HepG2 (cell line): ENCODE results near the gene UBE2L6. TPM values are rescaled to one million over a fixed set of nuclear protein-coding genes. Genes with fewer than 3 reads are reported as not detected.
A peak's percentile ranks its signal among the peaks of the same experiment; 100 is the strongest.

Source experiments
- CHD4 ChIP-seq: fragments of 200-600 bp; sonication (generic); IDR thresholded peaks from 2 replicates; pipeline ENCODE4 v1.7.0; 2017; ENCODE audit warnings: mild to moderate bottlenecking, low read length, borderline replicate concordance
- DNMT3B ChIP-seq: conservative IDR thresholded peaks from 2 replicates; pipeline ENCODE4 v1.6.1; 2016; ENCODE audit warnings: missing biosample characterization, control low read depth
- FLYWCH1 ChIP-seq: sonication (generic); formaldehyde crosslinking; IDR thresholded peaks from 2 replicates; pipeline ENCODE4 v1.8.1; 2023; ENCODE audit warnings: mild to moderate bottlenecking, missing genetic modification reagents
- HNF4A ChIP-seq: sonication (generic); formaldehyde crosslinking; IDR thresholded peaks from 2 replicates; pipeline ENCODE4 v1.4.0; 2020; ENCODE audit warnings: missing genetic modification reagents
- IRF2 ChIP-seq: IDR thresholded peaks from 2 replicates; pipeline ENCODE4 v1.6.1; 2018; ENCODE audit warnings: missing genetic modification reagents, missing compliant biosample characterization
- MED1 ChIP-seq: sonication (generic); formaldehyde crosslinking; IDR thresholded peaks from 2 replicates; pipeline ENCODE4 v1.4.0; 2020; ENCODE audit warnings: missing genetic modification reagents
- NCOR1 ChIP-seq: fragments of 200-600 bp; sonication (generic); IDR thresholded peaks from 2 replicates; pipeline ENCODE4 v1.7.0; 2017; ENCODE audit warnings: antibody characterized with exemption, low read length, borderline replicate concordance
- REL ChIP-seq: sonication (generic); formaldehyde crosslinking; conservative IDR thresholded peaks from 2 replicates; pipeline ENCODE4 v1.8.0; 2022; ENCODE audit warnings: mild to moderate bottlenecking, missing genetic modification reagents, moderate library complexity
- SAP130 ChIP-seq: IDR thresholded peaks from 2 replicates; pipeline ENCODE4 v1.6.1; 2016; ENCODE audit warnings: low read depth
- SRSF4 ChIP-seq: fragments of 200-400 bp; formaldehyde crosslinking; IDR thresholded peaks from one replicate; pipeline ENCODE4 v1.6.1; 2018; ENCODE audit warnings: mild to moderate bottlenecking, low read depth, low read length, moderate library complexity; ENCODE audit not compliant: poor library complexity, severe bottlenecking
- THAP11 ChIP-seq: IDR thresholded peaks from 2 replicates; pipeline ENCODE4 v1.6.1; 2016; ENCODE audit warnings: missing biosample characterization, missing genetic modification reagents
- THAP7 ChIP-seq: sonication (generic); formaldehyde crosslinking; IDR thresholded peaks from 2 replicates; pipeline ENCODE4 v1.8.1; 2023; ENCODE audit warnings: mild to moderate bottlenecking, missing genetic modification reagents
- U2AF1 ChIP-seq: fragments of 200-400 bp; formaldehyde crosslinking; optimal IDR thresholded peaks from 2 replicates; pipeline ENCODE3; 2017; ENCODE audit warnings: mild to moderate bottlenecking, low read depth, low read length
- XBP1 ChIP-seq: sonication (generic); formaldehyde crosslinking; IDR thresholded peaks from 2 replicates; pipeline ENCODE4 v1.5.0; 2020; ENCODE audit warnings: missing genetic modification reagents
- ZNF251 ChIP-seq: sonication (generic); formaldehyde crosslinking; IDR thresholded peaks from 2 replicates; pipeline ENCODE4 v1.9.0; 2021; ENCODE audit warnings: mild to moderate bottlenecking, missing genetic modification reagents
- ZNF333 ChIP-seq: sonication (generic); formaldehyde crosslinking; IDR thresholded peaks from 2 replicates; pipeline ENCODE4 v1.4.0; 2020; ENCODE audit warnings: mild to moderate bottlenecking, missing genetic modification reagents, borderline replicate concordance
- ZNF407 ChIP-seq: sonication (generic); formaldehyde crosslinking; IDR thresholded peaks from one replicate; pipeline ENCODE4 v1.5.1; 2020; ENCODE audit warnings: mild to moderate bottlenecking, missing genetic modification reagents; ENCODE audit errors: not compliant biosample characterization
- ZNF629 ChIP-seq: sonication (generic); formaldehyde crosslinking; conservative IDR thresholded peaks from 2 replicates; pipeline ENCODE4 v1.5.0; 2020; ENCODE audit warnings: missing genetic modification reagents
- ZNF672 ChIP-seq: sonication (generic); formaldehyde crosslinking; IDR thresholded peaks from 2 replicates; pipeline ENCODE4 v1.8.1; 2022; ENCODE audit warnings: missing genetic modification reagents
- ZNF766 ChIP-seq: sonication (generic); formaldehyde crosslinking; IDR thresholded peaks from 2 replicates; pipeline ENCODE4 v1.5.0; 2020; ENCODE audit warnings: missing genetic modification reagents, borderline replicate concordance
- ZSCAN31 ChIP-seq: sonication (generic); formaldehyde crosslinking; IDR thresholded peaks from 2 replicates; pipeline ENCODE4 v1.5.0; 2020; ENCODE audit warnings: low read depth, mild to moderate bottlenecking, missing genetic modification reagents
- polyA plus RNA-seq, 8 experiments: library from polyadenylated mRNA; depleted of rRNA in 3 of 8; stranded (reverse) in 7 of 8; unstranded in 1 of 8; fragments of >200 nt; fragmentation: Illumina TruSeq in 4 of 8; extraction: Trizol in 4 of 8; gene quantifications; 2 replicates each; pipeline versions ENCODE4 v1.2.1 to v1.2.3, GENCODE V29; 2011 to 2016; ENCODE audit warnings: low read depth in 4 of 8, missing spikeins in 1 of 8, mixed read lengths in 1 of 8; ENCODE audit not compliant: insufficient read depth in 1 of 8
- total RNA-seq, 5 experiments: library from RNA; depleted of rRNA; stranded (reverse); fragments of >200 nt; fragmentation: Illumina TruSeq; extraction: Trizol; gene quantifications; 2 replicates each; pipeline ENCODE4 v1.2.3, GENCODE V29; 2016; ENCODE audit warnings: low read depth in 1 of 5
- TF ChIP-seq, protein P1 (sequence below): sonication (generic); formaldehyde crosslinking; IDR thresholded peaks from 2 replicates; pipeline ENCODE4 v1.4.0; 2020; ENCODE audit warnings: missing genetic modification reagents

UBE2L6 gene
- total and polyA plus RNA-seq, 2 of the 13 experiments (the other 11 are each of a cell fraction or from before 2014, with no cell fraction given): 30.3 to 30.4 TPM

DNA sequence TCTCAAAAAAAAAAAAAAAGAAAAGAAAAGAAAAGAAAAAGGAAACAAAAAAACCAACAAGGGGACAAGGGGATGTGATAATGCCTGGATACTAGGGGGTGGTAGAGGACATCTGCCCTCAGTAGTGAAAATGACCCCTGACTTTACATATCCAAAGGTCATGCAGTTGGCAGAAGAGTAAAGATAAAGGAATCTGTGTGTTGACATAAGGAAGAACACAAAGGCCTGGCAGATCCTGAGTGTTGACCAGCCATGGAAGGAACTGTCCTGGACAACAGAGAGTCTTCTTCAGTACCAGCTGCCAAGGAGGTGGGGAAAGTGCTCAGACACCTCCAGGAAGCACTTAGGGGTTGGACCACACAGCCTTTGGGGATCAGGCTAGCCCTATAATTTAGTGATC, 64.6 kb downstream of the UBE2L6 start (continued):
- TF ChIP-seq U2AF1 (no peak), SAP130 (CRISPR knock-in tag) (peak; percentile 75), ZSCAN31 (CRISPR knock-in tag) (0 out of 2 replicates have a peak, but pooled peaks have one; percentile 65), THAP11 (CRISPR knock-in tag) (peak; percentile 50), IRF2 (0 out of 2 replicates have a peak, but pooled peaks have one; percentile 46), XBP1 (CRISPR knock-in tag) (no peak), DNMT3B (CRISPR knock-in tag) (no peak), REL (no peak), MED1 (CRISPR knock-in tag) (peak; percentile 73), NCOR1 (peak; percentile 70; the same call in 1 of the 2 replicates), ZNF766 (no peak), ZNF407 (CRISPR knock-in tag) (no peak), CHD4 (no peak), ZNF672 (no peak), ZNF629 (CRISPR knock-in tag) (peak; percentile 46; the same call in 1 of the 2 replicates), ZNF333 (CRISPR knock-in tag) (no peak), FLYWCH1 (CRISPR knock-in tag) (no peak), HNF4A (peak; percentile 90), THAP7 (no peak), ZNF251 (CRISPR knock-in tag) (no peak), SRSF4 (no peak)
- TF ChIP-seq, protein P1, sequence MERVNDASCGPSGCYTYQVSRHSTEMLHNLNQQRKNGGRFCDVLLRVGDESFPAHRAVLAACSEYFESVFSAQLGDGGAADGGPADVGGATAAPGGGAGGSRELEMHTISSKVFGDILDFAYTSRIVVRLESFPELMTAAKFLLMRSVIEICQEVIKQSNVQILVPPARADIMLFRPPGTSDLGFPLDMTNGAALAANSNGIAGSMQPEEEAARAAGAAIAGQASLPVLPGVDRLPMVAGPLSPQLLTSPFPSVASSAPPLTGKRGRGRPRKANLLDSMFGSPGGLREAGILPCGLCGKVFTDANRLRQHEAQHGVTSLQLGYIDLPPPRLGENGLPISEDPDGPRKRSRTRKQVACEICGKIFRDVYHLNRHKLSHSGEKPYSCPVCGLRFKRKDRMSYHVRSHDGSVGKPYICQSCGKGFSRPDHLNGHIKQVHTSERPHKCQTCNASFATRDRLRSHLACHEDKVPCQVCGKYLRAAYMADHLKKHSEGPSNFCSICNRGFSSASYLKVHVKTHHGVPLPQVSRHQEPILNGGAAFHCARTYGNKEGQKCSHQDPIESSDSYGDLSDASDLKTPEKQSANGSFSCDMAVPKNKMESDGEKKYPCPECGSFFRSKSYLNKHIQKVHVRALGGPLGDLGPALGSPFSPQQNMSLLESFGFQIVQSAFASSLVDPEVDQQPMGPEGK (CRISPR knock-in tag): peak; percentile 53; the same call in 1 of the 2 replicates
